A549 (cell line): ENCODE measurements around the gene DGCR2. TPM values are rescaled to one million over a fixed set of nuclear protein-coding genes. Genes with fewer than 3 reads are reported as not detected.

Experiments used
- ATAC-seq, 2 experiments: fragments of 200-7000 bp in 1 of 2; fragments of >200 bp in 1 of 2; cut with Nextera tagmentation in 1 of 2; cut with Tn5 transposase in 1 of 2; 3 replicates each; pipeline versions ENCODE4 v1.8.0 to v1.9.1; 2018 to 2020; ENCODE audit warnings: mild to moderate bottlenecking in 1 of 2, moderate library complexity in 1 of 2
- CTCF ChIA-PET: fragments of 300-600 bp; sonication (Branson Sonifier 250); formaldehyde crosslinking; extraction: SDS; loops from one replicate; lab custom pipeline; 2021; ENCODE audit warnings: antibody characterized with exemption, inconsistent platforms; lab: Yijun Ruan, JAX
- POLR2A ChIA-PET: fragments of 350-600 bp; formaldehyde crosslinking; extraction: SDS; loops from one replicate; lab custom pipeline; 2021; ENCODE audit warnings: antibody characterized with exemption, inconsistent platforms; lab: Yijun Ruan, JAX
- DNase-seq, 2 experiments: peaks; one replicate each; pipeline versions ENCODE4 v3.0.0 to v3.0.0-alpha.2; 2011 to 2016; ENCODE audit warnings: low read depth in 1 of 2, low spot score in 1 of 2
- FAIRE-seq: peaks from 2 replicates; lab custom pipeline; 2011; peaks lifted over from hg19 to GRCh38; lab: Jason Lieb, UNC
- H3K27ac ChIP-seq, 2 experiments: fragments of >200 bp; sonication (Bioruptor Twin); formaldehyde crosslinking; 3 replicates each; pipeline ENCODE4 v1.5.1; 2016 to 2017
- H3K4me1 ChIP-seq: fragments of >200 bp; sonication (Bioruptor Twin); formaldehyde crosslinking; 3 replicates; pipeline ENCODE4 v1.6.1; 2016
- H3K4me2 ChIP-seq: fragments of >200 bp; sonication (Bioruptor Twin); formaldehyde crosslinking; 3 replicates; pipeline ENCODE4 v1.6.1; 2016
- H3K4me3 ChIP-seq: fragments of >200 bp; sonication (Bioruptor Twin); formaldehyde crosslinking; 3 replicates; pipeline ENCODE4 v1.5.1; 2016
- H3K9me3 ChIP-seq: fragments of >200 bp; sonication (Bioruptor Twin); formaldehyde crosslinking; 3 replicates; pipeline ENCODE4 v1.6.1; 2016
- ATOH8 ChIP-seq: fragments of 250-450 bp; sonication (Bioruptor Pico); IDR thresholded peaks from 2 replicates; pipeline ENCODE4 v1.5.0; 2020; ENCODE audit warnings: low read depth, mild to moderate bottlenecking, moderate library complexity
- CBX2 ChIP-seq: fragments of 200-600 bp; sonication (generic); IDR thresholded peaks from 2 replicates; pipeline ENCODE4 v1.6.1; 2016; ENCODE audit warnings: low read depth, mild to moderate bottlenecking, borderline replicate concordance
- FOSB ChIP-seq: fragments of 250-450 bp; sonication (Bioruptor Pico); IDR thresholded peaks from 2 replicates; pipeline ENCODE4 v1.5.0; 2020; ENCODE audit warnings: mild to moderate bottlenecking, moderate library complexity
- FOXS1 ChIP-seq: fragments of 250-450 bp; sonication (Bioruptor Pico); IDR thresholded peaks from 2 replicates; pipeline ENCODE4 v1.5.0; 2020; ENCODE audit warnings: mild to moderate bottlenecking, moderate library complexity
- HMGXB4 ChIP-seq: fragments of 250-450 bp; sonication (Bioruptor Pico); IDR thresholded peaks from 2 replicates; pipeline ENCODE4 v1.5.0; 2021; ENCODE audit warnings: mild to moderate bottlenecking, moderate library complexity, borderline replicate concordance
- HOXB13 ChIP-seq: fragments of 250-450 bp; sonication (Bioruptor Pico); IDR thresholded peaks from 2 replicates; pipeline ENCODE4 v1.5.0; 2020; ENCODE audit warnings: low read depth, mild to moderate bottlenecking, moderate library complexity
- MYC ChIP-seq: IDR thresholded peaks from 2 replicates; pipeline ENCODE4 v1.6.1; 2012; ENCODE audit warnings: mild to moderate bottlenecking, inconsistent platforms, low read length, improper control_type of control experiment, borderline replicate concordance
- PBX3 ChIP-seq: IDR thresholded peaks from 2 replicates; pipeline ENCODE4 v1.6.1; 2012
- POLR2A ChIP-seq: IDR thresholded peaks from 2 replicates; pipeline ENCODE4 v1.6.1; 2012; ENCODE audit warnings: mild to moderate bottlenecking, low read length
- RARB ChIP-seq: fragments of 250-450 bp; sonication (Bioruptor Pico); IDR thresholded peaks from 2 replicates; pipeline ENCODE4 v1.8.0; 2021; ENCODE audit warnings: mild to moderate bottlenecking, moderate library complexity
- SMC3 ChIP-seq: fragments of >200 bp; sonication (Bioruptor Twin); formaldehyde crosslinking; IDR thresholded peaks from 3 replicates; pipeline ENCODE4 v1.6.1; 2018; ENCODE audit warnings: inconsistent platforms
- USF2 ChIP-seq: fragments of 450-650 bp; IDR thresholded peaks from 2 replicates; pipeline ENCODE4 v1.6.1; 2014; ENCODE audit warnings: antibody characterized with exemption
- ZNF302 ChIP-seq: fragments of 250-450 bp; sonication (Bioruptor Pico); IDR thresholded peaks from 2 replicates; pipeline ENCODE4 v1.9.0; 2021; ENCODE audit warnings: inconsistent platforms, mild to moderate bottlenecking, moderate library complexity
- WGBS: methylation state at CpG from one replicate; pipeline ENCODE4 v1.1.6; 2017; ENCODE audit errors: missing lambda C conversion rate; 5-methylcytosine and 5-hydroxymethylcytosine counted together
- polyA plus RNA-seq, 4 experiments: library from polyadenylated mRNA; depleted of rRNA in 3 of 4; stranded (reverse); fragments of >200 nt; fragmentation: RNase III in 1 of 4; extraction: RNeasy Plus Mini Kit Qiagen cat#74134 plus additional on column Dnase treatment in 1 of 4; gene quantifications; 2 replicates in 3 of 4; 3 replicates in 1 of 4; pipeline ENCODE4 v1.2.3, GENCODE V29; 2011 to 2017
- TF ChIP-seq, protein P1 (sequence below): fragments of 150-350 bp; IDR thresholded peaks from 2 replicates; pipeline ENCODE4 v1.6.1; 2014; ENCODE audit warnings: low read depth, mild to moderate bottlenecking, low read length
- TF ChIP-seq, protein P2 (sequence below): IDR thresholded peaks from 2 replicates; pipeline ENCODE4 v1.6.1; 2012
- TF ChIP-seq, protein P3 (sequence below): fragments of 200-600 bp; sonication (generic); IDR thresholded peaks from 2 replicates; pipeline ENCODE4 v1.6.1; 2016; ENCODE audit warnings: antibody characterized with exemption, mild to moderate bottlenecking, moderate library complexity

The DGCR2 gene
- polyA plus RNA-seq, 2 of the 4 experiments (the other 2 are of a cell fraction), result 10.6 to 17.9 TPM

GRCh38 chr22:19047993-19048392 is 74.2 kb downstream of the DGCR2 start:
- H3K27ac ChIP-seq, result no peak overlapping the region
- TF ChIP-seq, protein P1, sequence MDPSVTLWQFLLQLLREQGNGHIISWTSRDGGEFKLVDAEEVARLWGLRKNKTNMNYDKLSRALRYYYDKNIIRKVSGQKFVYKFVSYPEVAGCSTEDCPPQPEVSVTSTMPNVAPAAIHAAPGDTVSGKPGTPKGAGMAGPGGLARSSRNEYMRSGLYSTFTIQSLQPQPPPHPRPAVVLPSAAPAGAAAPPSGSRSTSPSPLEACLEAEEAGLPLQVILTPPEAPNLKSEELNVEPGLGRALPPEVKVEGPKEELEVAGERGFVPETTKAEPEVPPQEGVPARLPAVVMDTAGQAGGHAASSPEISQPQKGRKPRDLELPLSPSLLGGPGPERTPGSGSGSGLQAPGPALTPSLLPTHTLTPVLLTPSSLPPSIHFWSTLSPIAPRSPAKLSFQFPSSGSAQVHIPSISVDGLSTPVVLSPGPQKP, result no peak
- TF ChIP-seq ZNF302 (CRISPR knock-in tag), result no peak
- TF ChIP-seq SMC3, result no peak
- TF ChIP-seq PBX3, result no peak
- TF ChIP-seq, protein P2, sequence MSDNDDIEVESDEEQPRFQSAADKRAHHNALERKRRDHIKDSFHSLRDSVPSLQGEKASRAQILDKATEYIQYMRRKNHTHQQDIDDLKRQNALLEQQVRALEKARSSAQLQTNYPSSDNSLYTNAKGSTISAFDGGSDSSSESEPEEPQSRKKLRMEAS, result no peak
- TF ChIP-seq FOXS1 (CRISPR knock-in tag), result no peak
- TF ChIP-seq MYC, result no peak
- no peak for TF ChIP-seq CBX2
- no peak for TF ChIP-seq RARB
- TF ChIP-seq FOSB (CRISPR knock-in tag), result no peak
- TF ChIP-seq HOXB13 (CRISPR knock-in tag), result no peak
- TF ChIP-seq ATOH8 (CRISPR knock-in tag), result no peak
- TF ChIP-seq HMGXB4 (CRISPR knock-in tag), result no peak
- TF ChIP-seq POLR2A, result no peak
- TF ChIP-seq, protein P3, sequence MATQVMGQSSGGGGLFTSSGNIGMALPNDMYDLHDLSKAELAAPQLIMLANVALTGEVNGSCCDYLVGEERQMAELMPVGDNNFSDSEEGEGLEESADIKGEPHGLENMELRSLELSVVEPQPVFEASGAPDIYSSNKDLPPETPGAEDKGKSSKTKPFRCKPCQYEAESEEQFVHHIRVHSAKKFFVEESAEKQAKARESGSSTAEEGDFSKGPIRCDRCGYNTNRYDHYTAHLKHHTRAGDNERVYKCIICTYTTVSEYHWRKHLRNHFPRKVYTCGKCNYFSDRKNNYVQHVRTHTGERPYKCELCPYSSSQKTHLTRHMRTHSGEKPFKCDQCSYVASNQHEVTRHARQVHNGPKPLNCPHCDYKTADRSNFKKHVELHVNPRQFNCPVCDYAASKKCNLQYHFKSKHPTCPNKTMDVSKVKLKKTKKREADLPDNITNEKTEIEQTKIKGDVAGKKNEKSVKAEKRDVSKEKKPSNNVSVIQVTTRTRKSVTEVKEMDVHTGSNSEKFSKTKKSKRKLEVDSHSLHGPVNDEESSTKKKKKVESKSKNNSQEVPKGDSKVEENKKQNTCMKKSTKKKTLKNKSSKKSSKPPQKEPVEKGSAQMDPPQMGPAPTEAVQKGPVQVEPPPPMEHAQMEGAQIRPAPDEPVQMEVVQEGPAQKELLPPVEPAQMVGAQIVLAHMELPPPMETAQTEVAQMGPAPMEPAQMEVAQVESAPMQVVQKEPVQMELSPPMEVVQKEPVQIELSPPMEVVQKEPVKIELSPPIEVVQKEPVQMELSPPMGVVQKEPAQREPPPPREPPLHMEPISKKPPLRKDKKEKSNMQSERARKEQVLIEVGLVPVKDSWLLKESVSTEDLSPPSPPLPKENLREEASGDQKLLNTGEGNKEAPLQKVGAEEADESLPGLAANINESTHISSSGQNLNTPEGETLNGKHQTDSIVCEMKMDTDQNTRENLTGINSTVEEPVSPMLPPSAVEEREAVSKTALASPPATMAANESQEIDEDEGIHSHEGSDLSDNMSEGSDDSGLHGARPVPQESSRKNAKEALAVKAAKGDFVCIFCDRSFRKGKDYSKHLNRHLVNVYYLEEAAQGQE, result no peak
- TF ChIP-seq USF2, result no peak
- CTCF ChIA-PET, result no interaction called here
- H3K4me3 ChIP-seq, result no peak overlapping the region
- no peaks in the 10 kb centered on the region for H3K4me1 ChIP-seq
- POLR2A ChIA-PET, result no interaction called here
- FAIRE-seq (no peak), ATAC-seq (no peak), DNase-seq (no peak)
- no peak overlapping the region for H3K4me2 ChIP-seq
- 92% methylated on average over 10 of the region's 11 CpGs for WGBS
- no peaks in the 10 kb centered on the region for H3K9me3 ChIP-seq
